Endothelial cell of umbilical vein (primary cell): ENCODE data around the gene DUS2. TPM values are rescaled to one million over a fixed set of nuclear protein-coding genes. Genes with fewer than 3 reads are reported as not detected.
A peak's percentile ranks its signal among the peaks of the same experiment; 100 is the strongest.

ENCODE experiments used
- BruUV-seq: library from RNA; stranded (reverse); fragments of 400-500 nt; replicated peaks from 2 replicates; lab custom pipeline; 2021; lab: Mats Ljungman, UMichigan
- CTCF ChIA-PET: fragments of 300-600, 350-600 bp; sonication (Branson Sonifier 250); formaldehyde crosslinking; loops from one replicate; lab custom pipeline; 2021; ENCODE audit warnings: antibody characterized with exemption, inconsistent platforms; lab: Charles Lee
- POLR2A ChIA-PET: fragments of 300-600, 350-600 bp; sonication (Branson Sonifier 250); formaldehyde crosslinking; loops from one replicate; lab custom pipeline; 2021; ENCODE audit warnings: antibody characterized with exemption, inconsistent platforms; lab: Charles Lee
- DNase-seq: peaks from one replicate; pipeline ENCODE4 v3.0.0-alpha.2; 2011; ENCODE audit warnings: low read depth, low spot score
- FAIRE-seq: peaks from 2 replicates; lab custom pipeline; 2011; peaks lifted over from hg19 to GRCh38; lab: Jason Lieb, UNC
- H2AFZ ChIP-seq: 2 replicates; pipeline ENCODE4 v1.6.0; 2012; ENCODE audit warnings: low read depth, low read length, control low read depth, inconsistent platforms
- H3K27ac ChIP-seq: 2 replicates; pipeline ENCODE4 v1.5.1; 2011; ENCODE audit warnings: low read depth, mild to moderate bottlenecking, control low read depth, low read length, moderate library complexity; ENCODE audit not compliant: insufficient read depth
- H3K27me3 ChIP-seq, 2 experiments: 2 replicates each; pipeline versions ENCODE4 v1.6.0 to v1.6.1; 2011; ENCODE audit warnings: low read length in 2 of 2, mixed read lengths in 1 of 2; ENCODE audit not compliant: control insufficient read depth in 2 of 2, insufficient read depth in 2 of 2
- H3K36me3 ChIP-seq, 2 experiments: 2 replicates in 1 of 2; 3 replicates in 1 of 2; pipeline ENCODE4 v1.5.1; 2011; ENCODE audit warnings: low read length in 2 of 2, mild to moderate bottlenecking in 1 of 2, moderate library complexity in 1 of 2; ENCODE audit not compliant: control insufficient read depth in 2 of 2, insufficient read depth in 2 of 2; ENCODE audit errors: extremely low read depth in 1 of 2
- H3K4me1 ChIP-seq: 3 replicates; pipeline ENCODE4 v1.5.1; 2011; ENCODE audit warnings: mild to moderate bottlenecking, low read length; ENCODE audit not compliant: control insufficient read depth, insufficient read depth; ENCODE audit errors: extremely low read depth
- H3K4me2 ChIP-seq: 2 replicates; pipeline ENCODE4 v1.6.1; 2011; ENCODE audit warnings: low read length, control low read depth, mixed read lengths; ENCODE audit not compliant: insufficient read depth
- H3K4me3 ChIP-seq, 3 experiments: fragments of 200-600 bp in 1 of 3; sonication (generic), shearing (Covaris generic) in 1 of 3; replicated peaks in 1 of 3; 2 replicates each; pipeline ENCODE4 v1.5.1; 2011 to 2016; ENCODE audit warnings: control low read depth in 3 of 3, low read length in 3 of 3, mild to moderate bottlenecking in 2 of 3, inconsistent platforms in 1 of 3, low read depth in 1 of 3, moderate library complexity in 1 of 3; ENCODE audit not compliant: insufficient read depth in 1 of 3
- H3K79me2 ChIP-seq: 2 replicates; pipeline ENCODE4 v1.6.0; 2012; ENCODE audit warnings: low read length, inconsistent platforms; ENCODE audit not compliant: control insufficient read depth, insufficient read depth
- H3K9ac ChIP-seq: replicated peaks from 2 replicates; pipeline ENCODE3; 2011; ENCODE audit warnings: low read length, control low read depth; ENCODE audit not compliant: insufficient read depth; ENCODE audit errors: extremely low read depth
- H3K9me1 ChIP-seq: replicated peaks from 3 replicates; pipeline ENCODE4 v1.6.0; 2011; ENCODE audit warnings: mild to moderate bottlenecking, low read length; ENCODE audit not compliant: control insufficient read depth, insufficient read depth; ENCODE audit errors: extremely low read depth
- H3K9me3 ChIP-seq: replicated peaks from 2 replicates; pipeline ENCODE4 v1.5.1; 2012; ENCODE audit warnings: low read length, inconsistent platforms; ENCODE audit not compliant: control insufficient read depth, insufficient read depth
- H4K20me1 ChIP-seq: replicated peaks from 2 replicates; pipeline ENCODE3; 2011; ENCODE audit warnings: mild to moderate bottlenecking, low read length; ENCODE audit not compliant: control insufficient read depth, insufficient read depth; ENCODE audit errors: extremely low read depth
- CTCF ChIP-seq, 2 donors: IDR thresholded peaks; 1 replicate in 1 of 2; 2 replicates in 1 of 2; pipeline ENCODE4 v1.5.1; 2011; ENCODE audit warnings: low read length in 2 of 2, mild to moderate bottlenecking in 2 of 2, moderate library complexity in 2 of 2, control low read depth in 1 of 2, inconsistent platforms in 1 of 2, low read depth in 1 of 2; ENCODE audit not compliant: insufficient read depth in 1 of 2; ENCODE audit errors: extremely low read depth in 1 of 2
- EZH2 ChIP-seq: IDR thresholded peaks from 2 replicates; pipeline ENCODE4 v1.6.1; 2012; ENCODE audit warnings: borderline replicate concordance, low read depth, mild to moderate bottlenecking, moderate library complexity, low read length, inconsistent platforms; ENCODE audit not compliant: severe bottlenecking
- FOS ChIP-seq: IDR thresholded peaks from 2 replicates; pipeline ENCODE4 v1.6.1; 2011; ENCODE audit warnings: mild to moderate bottlenecking, low read length, moderate library complexity, borderline replicate concordance; ENCODE audit not compliant: insufficient read depth
- GATA2 ChIP-seq: IDR thresholded peaks from 2 replicates; pipeline ENCODE4 v1.7.0; 2011; ENCODE audit warnings: low read depth, mild to moderate bottlenecking, moderate library complexity, mixed read lengths, low read length; ENCODE audit not compliant: insufficient read length, insufficient read depth
- JUN ChIP-seq: IDR thresholded peaks from 2 replicates; pipeline ENCODE4 v1.6.1; 2011; ENCODE audit warnings: borderline replicate concordance, low read depth; ENCODE audit not compliant: insufficient read length, insufficient read depth
- MAX ChIP-seq: IDR thresholded peaks from 2 replicates; pipeline ENCODE4 v1.6.1; 2011; ENCODE audit not compliant: insufficient read depth, insufficient read length
- MYC ChIP-seq: IDR thresholded peaks from one replicate; pipeline ENCODE4 v1.6.1; 2011; ENCODE audit warnings: mild to moderate bottlenecking, low read depth, low read length
- POLR2A ChIP-seq: IDR thresholded peaks from 2 replicates; pipeline ENCODE4 v1.6.1; 2012; ENCODE audit warnings: low read depth, mild to moderate bottlenecking, control low read depth, low read length
- POLR2AphosphoS5 ChIP-seq: IDR thresholded peaks from 2 replicates; pipeline ENCODE4 v1.6.1; 2012; ENCODE audit warnings: low read depth, mild to moderate bottlenecking, control low read depth, low read length, moderate library complexity; ENCODE audit not compliant: insufficient read depth
- dilution Hi-C: fragments of 300-500 bp; cut with MboI; formaldehyde crosslinking; loops from one replicate; pipeline ENCODE4 v1.15.0; 2019; ENCODE audit warnings: low sequenced_read_pairs; ENCODE audit not compliant: extremely low pct_ligation_motif_present
- intact Hi-C: fragments of 100-400 bp; cut with micrococcal nuclease; formaldehyde crosslinking; loops from one replicate; pipeline ENCODE4 v1.10.0; 2022
- polyA plus RNA-seq, 4 experiments: library from polyadenylated mRNA; depleted of rRNA in 3 of 4; stranded (reverse) in 3 of 4; unstranded in 1 of 4; fragments of >200 nt; gene quantifications; 2 replicates each; pipeline versions ENCODE4 v1.2.1 to v1.2.3, GENCODE V29; 2011 to 2012; ENCODE audit warnings: missing spikeins in 1 of 4
- total RNA-seq: library from RNA; stranded (reverse); gene quantifications from 2 replicates; pipeline ENCODE4 v1.2.3, GENCODE V29; 2021

The DUS2 gene
- total and polyA plus RNA-seq, 2 donors (not counting 3 experiments of a cell fraction or from before 2014, with no cell fraction given), result 16.4 to 21.7 TPM

GRCh38 chr16:68093816-68094613 lies 70.9 kb downstream of the DUS2 start:
- H3K9ac ChIP-seq, result no peak overlapping the region
- ChIA-PET POLR2A (no interaction called here), CTCF (interaction anchor here (0.7 to 4.1 kb wide), 21 partner anchors 9 to 170 kb away, joined by 3 to 57 read pairs (median 5); partner anchors contain the start of genes NFATC3 and SLC7A6)
- no TSS peak for BruUV-seq
- dilution Hi-C loops, result no loop called here
- H3K9me1 ChIP-seq, result no peaks in the 10 kb centered on the region
- H3K79me2 ChIP-seq, result peaks cover 85% of the 10 kb centered on the region
- no peaks in the 10 kb centered on the region for H3K9me3 ChIP-seq
- H4K20me1 ChIP-seq, result peaks cover 2% of the 10 kb centered on the region
- FAIRE-seq, result no peak
- TF ChIP-seq CTCF (IDR thresholded peaks at IDR 0.05; ENCODE audit: extremely low read depth in 1 of 2, insufficient read depth in 1 of 2, low read depth in 1 of 2, low read length in 2 of 2) (peak in 1 of 2 donors; percentile 30), GATA2 (no peak), EZH2 (no peak), POLR2AphosphoS5 (no peak), FOS (peak; percentile 12), JUN (peak; percentile 7), MAX (no peak), POLR2A (no peak), MYC (no peak)
- no peaks in the 10 kb centered on the region for H3K36me3 ChIP-seq
- peaks cover 3% of the 10 kb centered on the region for H3K4me1 ChIP-seq
- H3K27me3 ChIP-seq, result no peaks in the 10 kb centered on the region
- no peak overlapping the region for H3K4me3 ChIP-seq
- no peak overlapping the region for H2AFZ ChIP-seq
- no peak for DNase-seq
- intact Hi-C loops, result loop anchor here (1.0 kb wide), 1 partner anchor 135 kb away; no protein-coding TSS in a partner anchor
- H3K27ac ChIP-seq, result no peak overlapping the region
- H3K4me2 ChIP-seq, result no peak overlapping the region
